ENCODE measurements around the gene TSPAN14. TPM values are rescaled to one million over a fixed set of nuclear protein-coding genes. Genes with fewer than 3 reads are reported as not detected.

The TSPAN14 gene
- total RNA-seq, 2 experiments from 2014 or later, result 167 to 168 TPM

- peaks cover 89% of the 10 kb centered on the region for H3K4me1 ChIP-seq (ENCODE audit: insufficient read depth, low read length)
- Mint-ChIP-seq H3K9me3 (no peaks in the 10 kb centered on the region), H3K4me3 (peak overlapping the region; percentile 83), H3K27ac (peak overlapping the region; percentile 78), H3K36me3 (ENCODE audit: low read depth) (peaks cover 78% of the 10 kb centered on the region), H3K27me3 (no peaks in the 10 kb centered on the region), H3K4me1 (ENCODE audit: low read depth) (peaks cover 100% of the 10 kb centered on the region)
- H3K27me3 ChIP-seq (ENCODE audit: control insufficient read depth in 1 of 2, insufficient read depth in 2 of 2, low read length in 2 of 2), result no peaks in the 10 kb centered on the region
- H3K36me3 ChIP-seq (ENCODE audit: insufficient read depth, low read length), result peaks cover 42% of the 10 kb centered on the region
- peak overlapping the region; percentile 10 for H3K4me3 ChIP-seq (ENCODE audit: low read length)
- DNase-seq (peak in 9 of 14 experiments; percentile 31 to 77 (median 49)), ATAC-seq (ENCODE audit: poor library complexity) (peak; percentile 30)
- no peaks in the 10 kb centered on the region for H3K9me3 ChIP-seq (ENCODE audit: control insufficient read depth in 1 of 2, insufficient read depth in 1 of 2, low read length in 2 of 2)
- H3K27ac ChIP-seq (ENCODE audit: low read depth in 1 of 2, low read length in 2 of 2), result peak overlapping the region; percentile 49 to 54
- intact Hi-C loops (cut with DNase I, micrococcal nuclease), result loop anchor here in 1 of 2 experiments (1.0 kb wide), 1 partner anchor 31 kb away; no protein-coding TSS in a partner anchor
- TF ChIP-seq, protein P1, sequence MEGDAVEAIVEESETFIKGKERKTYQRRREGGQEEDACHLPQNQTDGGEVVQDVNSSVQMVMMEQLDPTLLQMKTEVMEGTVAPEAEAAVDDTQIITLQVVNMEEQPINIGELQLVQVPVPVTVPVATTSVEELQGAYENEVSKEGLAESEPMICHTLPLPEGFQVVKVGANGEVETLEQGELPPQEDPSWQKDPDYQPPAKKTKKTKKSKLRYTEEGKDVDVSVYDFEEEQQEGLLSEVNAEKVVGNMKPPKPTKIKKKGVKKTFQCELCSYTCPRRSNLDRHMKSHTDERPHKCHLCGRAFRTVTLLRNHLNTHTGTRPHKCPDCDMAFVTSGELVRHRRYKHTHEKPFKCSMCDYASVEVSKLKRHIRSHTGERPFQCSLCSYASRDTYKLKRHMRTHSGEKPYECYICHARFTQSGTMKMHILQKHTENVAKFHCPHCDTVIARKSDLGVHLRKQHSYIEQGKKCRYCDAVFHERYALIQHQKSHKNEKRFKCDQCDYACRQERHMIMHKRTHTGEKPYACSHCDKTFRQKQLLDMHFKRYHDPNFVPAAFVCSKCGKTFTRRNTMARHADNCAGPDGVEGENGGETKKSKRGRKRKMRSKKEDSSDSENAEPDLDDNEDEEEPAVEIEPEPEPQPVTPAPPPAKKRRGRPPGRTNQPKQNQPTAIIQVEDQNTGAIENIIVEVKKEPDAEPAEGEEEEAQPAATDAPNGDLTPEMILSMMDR (IDR thresholded peaks at IDR 0.05), result no peak
- ChIA-PET CTCF (interaction anchor here (0.8 to 11.6 kb wide), 4 partner anchors 12 to 54 kb away, joined by 4 to 250 read pairs (median 16); no protein-coding TSS in a partner anchor), POLR2A (interaction anchor here (1.7 to 12.8 kb wide), 5 partner anchors 10 to 93 kb away, joined by 4 to 302 read pairs (median 11); no protein-coding TSS in a partner anchor)
Observed at GRCh38 chr10:80498833-80499741, 45.0 kb downstream of the TSPAN14 start.

DNA sequence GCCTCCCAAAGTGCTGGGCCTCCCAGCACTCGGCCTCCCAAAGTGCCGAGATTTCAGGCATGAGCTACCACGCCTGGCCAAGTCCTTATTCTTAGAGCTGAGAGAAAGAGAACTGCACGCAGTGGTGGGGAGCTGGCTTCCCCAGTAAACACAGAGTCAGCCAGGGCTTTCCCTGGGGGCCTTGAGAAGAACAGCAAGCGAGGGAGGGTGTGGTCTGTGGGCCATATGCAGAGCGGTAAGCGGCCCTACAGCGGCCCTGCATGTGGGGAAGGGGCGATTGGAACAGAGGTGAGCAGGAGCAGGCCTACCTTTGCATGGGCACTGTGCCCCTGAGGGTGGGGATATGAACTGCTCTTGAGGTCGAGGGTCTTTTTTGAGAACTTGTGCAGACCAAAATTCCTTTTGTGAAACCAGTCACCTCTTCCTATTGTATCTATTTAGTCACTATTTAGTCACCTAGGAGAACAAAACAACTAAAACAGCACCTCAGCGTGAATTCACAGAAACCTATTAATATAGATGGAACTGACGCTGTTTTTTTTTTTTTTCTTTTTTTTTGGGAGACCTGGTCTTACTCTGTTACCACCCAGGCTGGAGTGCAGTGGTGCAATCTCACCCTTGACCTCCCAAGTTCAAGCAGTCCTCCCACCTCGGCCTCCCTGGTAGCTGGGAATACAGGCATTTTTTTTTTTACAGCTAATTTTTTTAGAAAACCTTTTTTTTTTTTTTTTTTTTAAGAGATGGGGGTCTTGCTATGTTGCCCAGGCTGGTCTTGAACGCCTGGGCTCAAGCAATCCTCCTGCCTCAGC, 46.7 kb downstream of the TSPAN14 start:
- no peaks in the 10 kb centered on the region for H3K27me3 Mint-ChIP-seq
- ChIA-PET POLR2A (interaction anchor here (0.6 to 12.8 kb wide), 8 partner anchors 9 to 123 kb away, joined by 3 to 302 read pairs (median 6); no protein-coding TSS in a partner anchor), CTCF (interaction anchor here (0.7 to 11.6 kb wide), 6 partner anchors 13 to 118 kb away, joined by 3 to 250 read pairs (median 6); no protein-coding TSS in a partner anchor)
- intact Hi-C loops (cut with DNase I, micrococcal nuclease), result loop anchor here in 1 of 2 experiments (2.0 kb wide), 1 partner anchor 14 kb away; no protein-coding TSS in a partner anchor
- peak overlapping the region; percentile 30 for H3K4me3 Mint-ChIP-seq
- Histone ChIP-seq H3K36me3 (ENCODE audit: insufficient read depth, low read length) (peaks cover 40% of the 10 kb centered on the region), H3K4me3 (ENCODE audit: low read length) (no peak overlapping the region), H3K27ac (ENCODE audit: low read depth in 1 of 2, low read length in 2 of 2) (peak overlapping the region; percentile 49 to 54), H3K9me3 (ENCODE audit: control insufficient read depth in 1 of 2, insufficient read depth in 1 of 2, low read length in 2 of 2) (no peaks in the 10 kb centered on the region), H3K4me1 (ENCODE audit: insufficient read depth, low read length) (peaks cover 89% of the 10 kb centered on the region), H3K27me3 (ENCODE audit: control insufficient read depth in 1 of 2, insufficient read depth in 2 of 2, low read length in 2 of 2) (no peaks in the 10 kb centered on the region)
- peaks cover 78% of the 10 kb centered on the region for H3K36me3 Mint-ChIP-seq (ENCODE audit: low read depth)
- peak; percentile 56 for ATAC-seq (ENCODE audit: poor library complexity)
- H3K9me3 Mint-ChIP-seq, result no peaks in the 10 kb centered on the region
- peaks cover 100% of the 10 kb centered on the region for H3K4me1 Mint-ChIP-seq (ENCODE audit: low read depth)
- TF ChIP-seq, protein P1 (IDR thresholded peaks at IDR 0.05), result no peak
- H3K27ac Mint-ChIP-seq, result peak overlapping the region; percentile 78
- peak in 4 of 14 experiments; percentile 35 to 72 (median 53) for DNase-seq
